GM10847 (cell line): Measurements from ENCODE around the gene APOBEC3C.
"Not testable (repeated sequence)": the region's sequence is repeated elsewhere in the genome, so short reads cannot be mapped to it uniquely, and the experiment has no call there.

ENCODE experiments used
- POLR2A ChIP-seq: IDR thresholded peaks from 2 replicates; pipeline ENCODE4 v1.6.1; 2011; ENCODE audit not compliant: insufficient read length; ENCODE audit errors: extremely low read depth

The APOBEC3C gene

GRCh38 chr22:39021552-39022250 lies 7.6 kb downstream of the APOBEC3C start:
- no peak for TF ChIP-seq POLR2A

- no peak for TF ChIP-seq POLR2A
Measured at GRCh38 chr22:39024519-39025308, 10.7 kb downstream of the APOBEC3C start.

DNA sequence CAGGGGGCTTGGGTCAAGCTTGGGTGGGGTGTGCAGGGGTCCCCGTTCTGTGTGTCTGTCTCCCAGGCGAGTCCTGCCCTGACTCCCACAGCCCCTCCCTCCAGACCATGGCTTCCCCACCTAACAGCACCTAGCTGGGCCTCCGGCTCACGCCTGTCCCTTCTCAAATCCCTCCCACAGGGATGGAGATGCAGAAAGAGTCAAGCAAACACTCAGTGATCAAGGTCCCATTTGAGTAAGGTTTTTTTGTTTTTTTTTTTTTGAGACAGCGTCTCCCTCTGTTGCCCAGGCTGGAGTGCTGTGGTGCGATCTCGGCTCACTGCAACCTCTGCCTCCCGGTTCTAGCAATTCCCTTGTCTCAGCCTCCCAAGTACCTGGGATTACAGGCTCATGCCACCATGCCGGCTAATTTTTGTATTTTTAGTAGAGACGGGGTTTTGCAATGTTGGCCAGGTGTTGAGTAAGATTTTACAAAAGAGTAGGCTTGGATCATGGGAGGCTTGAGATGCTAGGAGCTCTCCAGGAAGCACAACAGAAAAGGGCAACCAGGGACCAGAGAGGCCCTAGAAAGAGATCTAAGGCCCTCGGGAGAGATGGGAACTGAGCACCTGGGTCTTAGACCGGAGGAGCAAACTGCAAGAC lies 12.6 kb downstream of the APOBEC3C start:
- no peak for TF ChIP-seq POLR2A

GRCh38 chr22:39027717-39028116 lies 13.7 kb downstream of the APOBEC3C start:
- TF ChIP-seq POLR2A: no peak

DNA sequence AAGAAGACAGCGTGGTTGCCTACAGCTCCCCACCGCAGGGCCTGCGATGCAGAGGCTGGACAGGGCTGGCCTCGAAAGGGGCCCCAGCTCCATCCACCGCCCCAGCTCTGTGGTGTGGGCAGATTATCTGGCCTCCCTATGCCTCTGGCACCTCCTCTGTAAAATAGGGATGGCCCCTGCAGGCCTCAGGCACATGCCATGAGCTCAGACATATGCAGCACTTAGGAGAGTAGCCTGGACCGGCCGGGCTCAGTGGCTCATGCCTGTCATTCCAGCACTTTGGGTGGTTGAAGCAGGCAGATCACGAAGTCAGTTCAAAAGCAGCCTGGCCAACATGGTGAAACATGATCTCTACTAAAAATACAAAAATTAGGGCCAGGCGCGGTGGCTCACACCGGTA lies 14.2 kb downstream of the APOBEC3C start:
- TF ChIP-seq POLR2A: no peak

DNA sequence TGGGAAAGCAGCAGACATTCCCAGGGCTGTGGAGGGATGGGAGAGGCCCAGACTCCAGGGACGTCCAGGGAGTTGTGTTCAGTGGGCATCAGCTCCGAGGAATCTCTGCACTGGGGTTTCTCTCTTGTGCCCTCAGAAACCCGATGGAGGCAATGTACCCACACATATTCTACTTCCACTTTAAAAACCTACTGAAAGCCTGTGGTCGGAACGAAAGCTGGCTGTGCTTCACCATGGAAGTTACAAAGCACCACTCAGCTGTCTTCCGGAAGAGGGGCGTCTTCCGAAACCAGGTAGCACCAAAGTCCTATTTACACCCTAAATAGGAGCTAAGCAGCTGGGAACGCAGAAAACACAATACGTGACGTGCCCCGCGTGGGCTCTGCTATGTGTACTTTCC lies 15.2 kb downstream of the APOBEC3C start:
- TF ChIP-seq POLR2A: no peak

DNA sequence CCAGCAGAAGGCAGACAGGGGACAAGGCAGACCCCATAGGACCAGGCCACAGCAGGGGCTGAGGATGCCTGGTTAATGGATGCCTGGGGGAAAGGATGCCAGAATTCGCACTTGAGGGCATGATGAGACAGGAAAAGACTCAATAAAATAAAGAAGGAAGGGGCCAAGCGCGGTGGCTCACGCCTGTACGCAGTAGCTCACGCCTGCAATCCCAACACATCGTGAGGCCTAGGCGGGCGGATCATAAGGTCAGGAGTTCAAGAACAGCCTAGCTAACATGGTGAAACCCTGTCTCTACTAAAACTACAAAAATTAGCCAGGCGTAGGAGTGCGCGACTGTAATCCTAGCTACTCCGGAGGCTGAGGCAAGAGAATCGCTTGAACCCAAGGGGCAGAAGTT lies 16.6 kb downstream of the APOBEC3C start:
- TF ChIP-seq POLR2A: no peak

DNA sequence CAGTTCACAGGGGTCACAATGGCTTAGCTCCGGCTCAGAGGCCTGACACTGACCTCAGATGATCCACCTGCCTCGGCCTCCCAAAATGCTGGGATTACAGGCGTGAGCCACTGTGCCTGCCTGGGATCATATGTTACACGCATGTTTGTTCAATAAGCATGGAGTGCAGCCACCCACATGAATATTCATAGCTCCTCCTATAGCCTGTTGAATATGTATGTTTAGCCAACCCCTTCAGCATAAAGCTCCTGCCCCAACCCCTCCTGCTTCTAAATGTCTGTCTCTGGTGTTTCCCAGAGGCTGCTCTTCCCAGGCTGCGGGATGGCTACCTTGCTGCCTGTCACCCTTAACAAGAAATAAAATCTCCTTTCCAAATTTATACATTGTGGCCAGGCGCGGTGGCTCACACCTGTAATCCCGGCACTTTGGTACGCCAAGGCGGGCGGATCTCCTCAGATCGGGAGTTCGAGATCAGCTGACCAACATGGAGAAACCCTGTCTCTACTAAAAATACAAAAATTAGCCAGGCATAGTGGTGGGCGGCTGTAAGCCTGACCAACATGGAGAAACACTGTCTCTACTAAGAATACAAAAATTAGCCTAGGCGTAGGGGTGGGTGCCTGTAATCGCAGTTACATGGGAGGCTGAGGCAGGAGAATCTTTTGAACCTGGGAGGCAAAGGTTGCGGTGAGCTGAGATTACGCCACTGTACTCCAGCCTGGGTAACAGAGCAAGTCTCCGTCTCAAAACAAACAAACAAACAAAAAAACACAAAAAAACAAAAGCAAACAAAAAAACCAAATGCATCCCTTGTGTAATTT lies 25.5 kb downstream of the APOBEC3C start:
- TF ChIP-seq POLR2A: no peak

GRCh38 chr22:39040538-39041296 lies 26.7 kb downstream of the APOBEC3C start, which contains the start of gene APOBEC3F:
TSS of gene APOBEC3F (plus strand) at chr22:39040864. CDS start at chr22:39040961, 97 bp downstream.
- TF ChIP-seq POLR2A: not testable (repeated sequence)

- TF ChIP-seq POLR2A: no peak
Measured at GRCh38 chr22:39041908-39042307, 27.9 kb downstream of the APOBEC3C start.

DNA sequence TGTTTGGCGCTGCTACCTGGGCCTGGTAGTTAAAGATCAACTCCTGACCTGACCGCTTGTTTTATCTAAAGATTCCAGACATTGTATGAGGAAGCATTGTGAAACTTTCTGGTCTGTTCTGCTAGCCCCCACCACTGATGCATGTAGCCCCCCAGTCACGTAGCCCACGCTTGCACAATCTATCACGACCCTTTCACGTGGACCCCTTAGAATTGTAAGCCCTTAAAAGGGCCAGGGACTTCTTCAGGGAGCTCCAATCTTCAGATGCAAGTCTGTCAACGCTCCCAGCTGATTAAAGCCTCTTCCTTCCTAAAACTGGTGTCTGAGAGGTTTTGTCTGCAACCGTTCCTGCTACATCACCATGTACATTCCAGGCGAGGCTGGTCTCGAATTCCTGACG lies 41.6 kb downstream of the APOBEC3C start:
- TF ChIP-seq POLR2A: no peak

DNA sequence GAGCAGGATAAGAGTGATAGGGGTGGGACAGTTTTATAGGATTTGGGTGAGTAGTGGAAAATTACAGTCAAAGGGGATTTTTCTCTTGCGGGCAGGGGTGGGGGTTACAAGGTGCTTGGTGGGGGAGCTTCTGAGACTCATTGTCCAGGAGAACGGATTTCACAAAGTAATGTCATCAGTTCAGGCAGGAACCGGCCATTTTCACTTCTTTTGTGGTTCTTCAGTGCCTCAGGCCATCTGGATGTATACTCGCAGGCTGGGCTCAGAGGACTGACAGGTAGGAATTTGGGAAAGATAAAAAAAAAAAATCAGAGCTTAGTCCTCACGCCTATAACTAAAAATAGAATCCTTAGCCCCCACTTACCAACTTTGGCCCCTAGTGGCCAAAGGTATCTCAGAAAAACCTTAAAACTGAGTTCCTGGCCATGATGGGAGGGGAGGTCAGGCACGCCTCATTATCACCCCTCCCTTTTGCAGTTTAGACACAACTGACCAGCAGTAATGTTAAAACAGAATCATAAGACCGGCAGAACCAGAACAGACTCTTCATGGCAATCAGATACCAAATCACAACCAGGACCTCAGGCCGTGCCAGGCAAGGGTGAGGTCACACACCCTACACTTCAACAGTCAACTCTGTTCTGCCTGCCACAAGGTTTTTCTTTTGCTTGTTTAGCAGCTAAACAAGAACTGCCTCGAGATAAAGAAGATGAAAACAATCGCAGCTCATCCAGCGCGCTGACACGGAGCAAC lies 54.2 kb downstream of the APOBEC3C start:
- TF ChIP-seq POLR2A: no peak
